Stimulated activated CD8-positive, alpha-beta memory T cell treated with anti-CD3 and anti-CD28 coated beads, Interleukin-4, amount 100 ng/mL, for 24 hours (primary cell): ENCODE measurements around the gene GCH1.
A peak's percentile ranks its signal among the peaks of the same experiment; 100 is the strongest.
"Not testable (repeated sequence)": the region's sequence is repeated elsewhere in the genome, so short reads cannot be mapped to it uniquely, and the experiment has no call there.

Source experiments
- DNase-seq: peaks from one replicate; pipeline ENCODE4 v3.0.0-alpha.2; 2020; ENCODE audit warnings: low read depth

The GCH1 gene, protein sequence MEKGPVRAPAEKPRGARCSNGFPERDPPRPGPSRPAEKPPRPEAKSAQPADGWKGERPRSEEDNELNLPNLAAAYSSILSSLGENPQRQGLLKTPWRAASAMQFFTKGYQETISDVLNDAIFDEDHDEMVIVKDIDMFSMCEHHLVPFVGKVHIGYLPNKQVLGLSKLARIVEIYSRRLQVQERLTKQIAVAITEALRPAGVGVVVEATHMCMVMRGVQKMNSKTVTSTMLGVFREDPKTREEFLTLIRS

DNA sequence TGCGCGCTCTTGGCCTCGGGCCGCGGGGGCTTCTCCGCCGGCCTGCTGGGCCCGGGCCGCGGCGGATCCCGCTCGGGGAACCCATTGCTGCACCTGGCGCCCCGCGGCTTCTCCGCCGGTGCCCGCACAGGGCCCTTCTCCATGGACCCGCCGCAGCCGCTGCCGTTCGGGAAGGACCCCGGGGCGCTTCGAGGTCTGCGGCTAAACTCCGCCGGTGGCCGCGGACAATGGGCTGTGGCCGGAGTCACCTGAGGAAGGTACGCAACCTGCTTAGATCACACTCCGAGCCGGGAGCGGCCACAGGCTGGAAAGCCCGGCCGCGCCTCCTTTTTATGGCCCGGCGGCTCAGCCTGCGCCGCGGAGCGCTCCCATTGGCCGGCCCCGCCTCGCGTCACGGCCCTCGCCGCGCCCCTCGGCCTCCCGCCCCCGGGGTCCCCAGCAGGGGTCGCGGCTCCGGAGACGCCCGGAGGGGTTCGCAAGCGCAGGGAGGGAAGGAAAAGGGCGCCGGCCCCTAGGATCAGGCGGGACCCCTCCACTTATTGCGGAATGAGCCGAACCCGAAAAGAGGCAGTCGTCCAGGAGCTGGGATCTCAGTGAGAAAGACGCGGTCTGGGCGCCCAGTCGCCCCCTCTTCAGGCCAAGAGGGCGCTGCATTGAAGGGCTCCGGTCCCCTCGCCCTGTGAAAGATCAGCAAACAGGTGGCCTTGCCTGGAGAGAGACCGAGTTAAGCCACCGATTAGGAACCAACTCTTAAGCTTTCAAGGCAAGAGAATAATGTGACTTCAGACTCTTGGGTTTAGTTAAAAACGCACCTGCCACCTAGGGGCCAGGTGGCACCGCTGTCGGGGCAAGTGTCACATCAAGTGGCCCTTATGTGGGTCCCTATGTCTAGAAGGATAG, at the start of gene GCH1:
Gene GCH1, minus strand, starts transcription at position 306 of the 900 bp plus-strand sequence. Its CDS starts 163 bp downstream, at position 143.
- peak; percentile 64 for DNase-seq

GRCh38 chr14:54947230-54947629, 44.6 kb upstream of the GCH1 start:
- no peak for DNase-seq

- DNase-seq = no peak
These were observed 43.9 kb upstream of the GCH1 start for GRCh38 chr14:54946500-54946899.

GRCh38 chr14:54944737-54945391, 42.2 kb upstream of the GCH1 start:
- no peak for DNase-seq

- no peak for DNase-seq
These were observed 40.3 kb upstream of the GCH1 start for GRCh38 chr14:54942913-54943312.

DNA sequence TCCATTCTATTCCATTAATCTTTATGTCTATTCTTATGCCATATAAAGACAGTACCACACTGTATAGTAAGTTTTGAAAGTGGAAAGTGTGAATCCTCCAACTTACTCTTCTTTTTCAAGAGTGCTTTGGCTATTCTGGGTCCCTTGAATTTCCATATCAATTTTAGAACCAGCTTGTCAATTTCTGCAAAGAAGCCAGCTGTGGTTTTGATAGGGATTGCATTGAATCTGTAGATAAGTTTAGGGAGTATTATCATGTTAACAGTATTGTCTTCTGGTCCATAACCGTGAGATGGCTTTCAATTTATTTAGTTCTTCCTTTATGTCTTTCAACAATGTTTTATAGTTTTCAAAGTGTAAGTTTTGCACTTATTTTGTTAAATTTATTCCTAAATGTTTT, 34.2 kb upstream of the GCH1 start:
- no peak for DNase-seq

- no peak for DNase-seq
These were observed 33.3 kb upstream of the GCH1 start for GRCh38 chr14:54935958-54936357.

DNA sequence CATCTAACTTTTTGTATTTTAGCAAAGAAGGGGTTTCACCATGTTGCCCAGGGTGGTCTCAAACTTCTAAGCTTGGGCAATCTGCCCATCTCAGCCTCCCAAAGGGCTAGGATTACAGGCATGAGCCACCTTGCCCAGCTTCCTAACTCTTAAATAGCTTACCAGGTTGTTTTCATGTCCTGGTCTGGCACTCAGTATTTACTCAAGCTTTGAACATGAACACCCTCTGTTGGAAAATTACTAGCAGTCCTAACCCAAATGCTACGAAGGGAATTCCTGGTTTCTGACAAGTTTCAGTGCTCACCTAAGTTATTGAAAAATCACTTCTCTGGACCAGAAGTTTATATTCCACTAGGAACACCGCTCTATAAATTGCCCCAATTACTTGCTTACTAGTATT, 32.5 kb upstream of the GCH1 start:
- DNase-seq = no peak

DNA sequence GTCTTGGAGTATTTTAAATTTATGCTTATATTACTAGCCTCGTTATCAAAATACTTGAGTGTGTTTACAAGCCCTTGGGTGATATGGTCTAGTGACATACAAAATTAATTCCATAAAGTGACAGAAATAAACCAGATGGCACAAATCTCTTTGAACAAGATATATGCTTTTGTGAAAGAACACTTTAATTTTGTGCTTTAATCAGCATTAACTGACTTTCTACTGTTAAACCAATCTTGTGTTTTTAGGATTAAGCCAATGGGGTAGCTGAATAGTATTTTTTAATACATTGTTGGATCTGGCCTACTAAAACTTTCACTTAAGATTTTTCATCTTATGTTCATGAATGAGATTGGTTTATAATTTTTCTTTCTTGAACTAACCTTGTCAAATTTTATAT, 30.4 kb upstream of the GCH1 start:
- no peak for DNase-seq

GRCh38 chr14:54931598-54932340, 29.1 kb upstream of the GCH1 start:
- no peak for DNase-seq

DNA sequence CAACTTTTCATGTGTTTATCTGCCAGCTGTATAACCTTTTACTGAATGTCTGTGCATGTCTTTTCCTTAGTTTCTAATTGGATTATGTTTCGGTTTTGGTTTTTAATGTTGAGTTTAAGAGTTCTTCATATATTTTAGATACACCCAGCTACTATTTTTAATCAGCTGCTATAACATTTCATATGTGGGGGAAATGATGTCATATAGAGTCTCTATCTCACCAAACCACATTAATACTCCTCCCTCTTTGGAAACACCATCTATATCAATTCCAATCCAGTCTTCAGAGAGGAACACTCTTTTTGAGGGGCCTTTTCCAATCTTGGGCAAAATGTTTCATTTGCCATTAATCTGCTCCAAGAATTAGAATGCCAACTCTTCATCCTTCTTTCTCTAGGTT, 28.5 kb upstream of the GCH1 start:
- no peak for DNase-seq

DNA sequence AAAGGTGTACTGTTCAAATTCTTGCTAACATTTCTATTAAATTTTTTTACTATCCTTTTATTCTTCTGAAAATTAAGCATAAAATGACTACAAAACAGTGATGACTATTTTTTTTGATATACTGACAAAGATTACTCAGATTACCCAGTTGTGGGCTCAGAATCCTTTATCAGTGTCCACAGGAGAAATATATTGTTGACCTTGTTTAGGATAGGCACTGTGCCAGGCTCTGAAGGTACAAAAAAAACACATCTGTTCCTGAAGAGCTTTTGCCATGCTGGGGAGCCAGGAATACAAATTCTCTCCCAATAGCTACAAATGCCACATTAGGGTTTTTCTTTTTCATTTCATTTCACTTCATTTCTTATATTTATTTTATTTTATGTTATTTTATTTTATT, 26.9 kb upstream of the GCH1 start:
- DNase-seq = no peak

GRCh38 chr14:54928216-54928615, 25.6 kb upstream of the GCH1 start:
- no peak for DNase-seq

DNA sequence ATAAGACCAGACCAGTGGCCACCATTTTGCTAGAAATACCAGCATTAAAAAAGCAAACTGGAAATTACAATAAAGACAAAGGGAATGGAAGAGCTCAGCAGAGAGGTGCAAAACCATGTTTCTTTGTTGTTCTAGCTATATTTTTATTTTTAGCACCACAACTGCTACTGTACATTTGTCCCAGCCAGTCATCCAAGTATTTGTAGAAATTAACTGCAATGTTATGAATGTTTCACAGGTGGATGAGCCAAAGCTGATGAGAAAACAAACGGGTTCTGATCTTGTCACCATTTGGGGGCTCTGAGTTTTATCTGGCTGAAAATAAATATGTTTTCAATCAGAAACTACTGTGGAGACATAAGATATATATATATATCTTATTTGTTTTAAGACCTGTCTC, 24.9 kb upstream of the GCH1 start:
- DNase-seq = no peak

- DNase-seq = not testable (repeated sequence)
These were observed 23.9 kb upstream of the GCH1 start for GRCh38 chr14:54926570-54926969.

- no peak for DNase-seq
These were observed 20.0 kb upstream of the GCH1 start for GRCh38 chr14:54922598-54922997.

DNA sequence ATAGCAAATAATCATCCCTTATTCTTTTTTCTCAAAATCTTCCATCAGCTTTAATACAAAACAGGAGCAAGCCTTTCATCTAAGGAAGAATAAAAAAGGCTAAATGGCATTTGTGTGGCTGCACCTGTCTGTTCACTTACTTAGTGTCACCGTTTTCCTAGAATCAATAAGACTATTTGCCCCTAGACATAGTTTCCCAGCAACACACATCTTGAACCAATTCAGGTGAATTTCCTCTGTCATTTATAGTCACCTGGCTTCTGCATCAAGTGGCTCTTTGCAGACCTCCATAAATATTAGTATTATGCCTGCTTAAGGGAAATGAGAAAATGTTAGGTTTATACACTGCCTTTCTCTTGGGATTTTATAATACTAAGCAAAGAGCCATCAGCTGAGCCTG, 17.4 kb upstream of the GCH1 start:
- DNase-seq = no peak

DNA sequence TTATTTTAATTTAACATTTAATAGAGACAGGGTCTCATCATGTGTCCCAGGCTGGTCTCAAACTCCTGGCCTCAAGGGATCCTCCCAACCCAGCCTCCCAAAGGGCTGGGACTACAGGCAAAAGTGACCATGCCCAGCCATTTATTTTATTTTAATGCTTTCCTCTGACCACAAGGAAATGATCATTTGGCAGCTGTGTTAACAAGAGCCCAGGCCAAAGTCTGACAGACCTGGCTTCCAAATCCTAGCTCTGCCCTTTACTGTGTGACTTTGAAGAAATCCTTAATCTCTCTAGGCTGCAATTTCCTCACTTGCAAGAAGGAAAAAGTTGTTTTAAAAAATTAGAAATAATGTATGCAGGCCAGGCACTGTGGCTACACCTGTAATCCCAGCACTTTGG, 16.7 kb upstream of the GCH1 start:
- DNase-seq = no peak

GRCh38 chr14:54918427-54918826, 15.8 kb upstream of the GCH1 start:
- no peak for DNase-seq

GRCh38 chr14:54916101-54916500, 13.5 kb upstream of the GCH1 start:
- no peak for DNase-seq

DNA sequence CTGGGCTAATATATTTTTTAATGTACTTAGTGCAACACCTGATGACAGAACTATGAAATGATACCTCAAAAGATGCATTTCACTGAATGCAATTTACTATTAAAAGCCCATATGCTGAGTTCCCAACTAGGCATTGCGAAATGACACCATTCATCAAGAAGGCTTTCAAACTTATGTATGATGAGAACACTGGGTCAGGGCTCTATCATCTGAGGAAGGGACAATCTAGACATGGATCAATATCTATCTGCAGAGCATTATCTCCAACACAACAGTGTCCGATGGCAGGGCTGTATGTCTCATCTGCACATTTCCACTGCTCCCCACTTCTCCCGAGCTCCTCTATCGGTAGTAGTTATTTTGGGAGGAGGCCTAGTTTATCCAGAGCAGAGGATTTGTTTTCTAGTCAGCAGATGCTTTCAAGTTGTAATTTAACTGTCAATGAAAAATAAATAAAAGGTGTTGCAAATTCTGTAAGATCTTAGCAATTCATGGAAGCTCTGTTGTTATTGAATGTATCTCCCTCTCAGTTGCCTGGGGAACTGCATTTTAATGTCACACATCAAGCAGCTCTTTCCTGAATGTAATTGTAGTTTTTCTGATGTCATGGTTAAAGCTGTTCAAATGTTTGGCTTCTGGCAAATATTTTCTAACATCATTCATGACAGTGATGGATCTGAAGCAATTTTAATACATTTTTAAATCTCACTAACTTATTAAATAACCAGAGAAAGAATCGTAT, 7.4 kb upstream of the GCH1 start:
- DNase-seq = no peak

GRCh38 chr14:54908973-54909372, 6.3 kb upstream of the GCH1 start:
- not testable (repeated sequence) for DNase-seq
